Activated T-helper 1 cell treated with Interleukin-2 at 50 U/mL for 16 hours (primary cell): ENCODE measurements around the gene TGOLN2.

Experiments
- DNase-seq: peaks from one replicate; pipeline ENCODE4 v3.0.0-alpha.2; 2020; ENCODE audit warnings: low read depth

The TGOLN2 gene

DNA sequence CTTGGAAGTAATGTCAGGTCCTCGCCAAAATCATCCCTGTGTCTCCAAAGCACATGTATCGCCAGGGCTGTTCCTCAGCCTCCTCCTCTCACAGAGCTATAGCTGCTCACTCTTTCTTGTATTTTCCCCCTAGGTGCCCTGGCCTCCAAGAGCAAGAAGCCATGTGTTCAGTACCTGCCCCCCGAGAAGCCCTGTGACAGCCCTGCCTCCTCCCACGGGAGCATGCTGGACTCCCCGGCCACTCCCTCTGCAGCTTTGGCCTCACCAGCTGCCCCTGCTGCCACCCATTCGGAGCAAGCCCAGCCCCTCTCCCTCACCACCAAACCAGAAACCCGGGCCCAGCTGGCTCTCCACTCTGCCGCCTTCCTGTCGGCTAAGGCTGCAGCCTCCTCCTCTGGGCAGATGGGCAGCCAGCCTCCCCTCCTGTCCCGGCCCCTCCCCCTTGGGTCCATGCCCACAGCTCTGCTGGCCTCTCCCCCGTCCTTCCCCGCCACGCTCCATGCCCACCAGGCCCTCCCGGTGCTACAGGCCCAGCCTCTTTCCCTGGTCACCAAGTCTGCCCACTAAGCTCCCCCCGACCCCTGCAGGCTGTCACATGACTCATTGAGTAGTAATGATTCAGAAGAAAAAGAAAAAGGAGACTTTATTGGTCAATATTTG lies 18.8 kb downstream of the TGOLN2 start:
- DNase-seq, result no peak

DNA sequence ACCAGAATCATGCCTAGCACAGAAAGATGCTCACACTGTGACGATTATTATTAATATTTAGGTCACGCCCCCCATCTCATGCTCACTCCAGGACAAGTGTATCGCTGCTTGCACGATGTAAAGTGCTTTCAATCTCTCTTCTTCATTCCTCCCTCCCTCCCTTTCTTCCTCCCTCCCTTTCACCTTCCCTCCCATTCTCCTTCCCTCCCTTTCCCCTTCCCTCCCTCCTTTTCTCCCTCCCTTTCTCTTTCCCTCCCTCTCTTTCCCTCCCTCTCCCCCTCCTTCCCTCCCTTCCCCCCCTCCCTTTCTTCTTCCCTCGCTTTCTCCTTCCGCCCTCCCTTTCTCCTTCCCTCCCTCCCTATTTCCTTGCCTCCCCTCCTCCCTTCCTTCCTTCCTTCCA lies 19.6 kb downstream of the TGOLN2 start:
- DNase-seq, result no peak

DNA sequence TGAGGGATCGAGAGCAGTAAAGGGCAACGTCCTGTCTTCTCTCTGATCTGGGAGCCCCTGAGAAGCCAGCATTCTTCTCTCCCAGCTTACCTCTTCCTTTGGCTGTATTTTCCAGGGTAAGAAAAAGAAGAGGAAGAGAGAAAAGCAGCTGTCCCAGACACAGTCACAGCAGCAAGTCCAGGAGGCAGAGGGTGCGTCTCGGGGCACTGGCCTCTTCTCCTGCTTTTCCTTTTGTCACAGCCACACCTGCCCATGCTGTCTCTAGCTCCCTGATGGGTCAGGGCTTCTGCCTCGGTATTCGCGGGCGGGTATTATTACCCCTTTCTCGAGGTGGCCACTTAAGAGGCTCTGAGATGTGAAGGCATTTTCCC lies 20.3 kb downstream of the TGOLN2 start:
- no peak for DNase-seq

DNA sequence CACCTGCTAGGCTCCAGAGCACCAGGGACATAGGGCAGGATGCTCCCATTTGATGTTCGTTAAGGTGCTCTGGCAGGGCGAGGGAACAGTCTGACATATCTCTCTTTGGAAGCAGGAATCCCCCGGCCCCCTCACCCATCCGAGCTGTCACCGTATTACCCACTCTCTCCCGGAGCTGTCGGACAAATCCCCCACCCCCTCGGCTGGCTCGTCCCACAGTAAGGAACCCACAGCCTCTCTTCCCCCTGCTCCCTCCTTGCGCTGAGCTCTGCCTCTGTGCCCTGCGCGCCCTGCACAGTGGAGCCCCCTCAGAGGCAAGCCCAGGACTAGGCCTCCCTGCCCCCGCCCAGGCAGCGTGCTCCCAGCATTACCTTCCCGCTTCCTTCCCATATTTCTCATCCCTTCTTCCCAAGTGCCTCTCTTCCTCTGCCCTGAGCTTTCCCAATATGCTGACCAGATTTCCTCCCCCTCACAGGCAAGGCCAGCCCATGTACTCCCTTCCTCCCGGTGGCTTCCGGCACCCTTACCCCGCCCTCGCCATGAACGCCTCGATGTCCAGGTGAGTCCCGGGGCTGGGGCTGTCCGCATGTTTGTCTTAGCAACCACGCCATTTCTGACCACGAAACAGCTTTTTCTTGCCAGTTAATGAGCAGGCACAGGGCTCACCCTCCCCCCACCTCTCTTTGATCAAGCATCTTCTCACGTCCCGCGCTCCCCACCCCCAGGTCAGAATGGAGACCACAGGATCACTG lies 23.8 kb downstream of the TGOLN2 start:
- no peak for DNase-seq

DNA sequence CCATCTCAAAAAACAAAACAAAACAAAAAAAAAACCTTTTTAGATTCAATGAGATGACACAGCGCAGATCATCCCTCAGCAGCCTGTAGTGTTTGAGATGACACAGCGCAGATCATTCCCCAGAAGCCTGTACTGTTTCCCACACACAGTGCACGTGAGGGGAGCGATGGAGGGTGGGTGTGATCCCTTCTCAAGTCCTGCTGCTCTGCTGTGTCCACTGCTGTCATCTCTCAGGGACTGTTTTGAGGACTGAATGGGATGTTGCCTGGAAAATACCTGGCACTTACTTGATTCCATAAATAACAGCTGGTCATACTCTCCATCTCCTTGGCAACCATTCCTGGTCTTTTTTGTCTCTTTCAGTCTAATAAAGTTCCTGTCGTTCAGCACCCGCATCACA lies 25.7 kb downstream of the TGOLN2 start:
- no peak for DNase-seq

DNA sequence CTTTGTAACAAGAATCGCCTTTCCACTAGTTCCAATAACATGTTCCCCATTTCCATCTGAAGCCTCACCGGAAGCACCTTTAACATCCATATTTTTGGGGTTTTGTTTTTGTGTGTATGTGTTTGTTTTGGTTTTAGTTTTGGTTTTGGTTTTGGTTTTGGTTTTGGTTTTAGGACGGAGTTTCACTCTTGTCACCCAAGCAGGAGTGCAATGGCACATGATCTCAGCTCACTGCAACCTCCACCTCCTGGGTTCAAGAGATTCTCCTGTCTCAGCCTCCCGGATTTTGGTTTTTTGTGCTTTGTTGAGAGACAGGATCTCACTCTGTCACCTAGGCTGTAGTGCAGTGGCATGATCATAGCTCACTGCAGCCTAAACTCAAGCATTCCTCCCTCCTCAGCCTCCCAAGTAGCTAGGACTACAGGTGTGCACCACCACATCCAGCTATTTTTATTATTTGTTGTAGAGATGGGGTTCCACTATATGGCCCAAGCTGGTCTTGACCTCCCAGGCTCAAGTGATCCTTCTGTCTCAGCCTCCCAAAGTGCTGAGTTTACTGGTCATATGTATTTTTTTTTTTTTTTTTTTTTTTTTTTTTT lies 36.3 kb downstream of the TGOLN2 start:
- no peak for DNase-seq

DNA sequence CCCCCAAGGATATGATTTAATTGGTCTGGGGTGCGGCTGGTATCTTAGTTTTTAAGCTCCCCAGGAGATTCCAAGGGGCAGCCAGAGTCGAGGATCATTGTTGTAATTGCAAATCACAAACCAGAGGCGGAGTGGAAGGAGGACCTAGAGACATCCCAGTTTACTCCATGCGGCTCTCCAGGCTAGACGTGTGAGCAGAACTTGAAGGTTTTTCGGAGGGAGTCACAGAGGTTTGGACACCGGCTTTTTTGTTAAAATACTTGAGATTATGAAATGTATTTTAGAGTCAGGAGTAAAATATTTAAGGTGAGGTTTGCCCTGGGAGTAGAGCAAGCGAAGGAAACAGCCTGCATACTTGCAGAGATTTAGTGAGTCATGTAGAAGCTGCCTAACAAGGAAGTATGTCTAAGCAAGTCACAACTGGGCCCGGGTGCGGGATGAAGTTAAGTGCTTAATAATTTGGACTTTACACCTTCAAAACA lies 39.5 kb downstream of the TGOLN2 start:
- no peak for DNase-seq

DNA sequence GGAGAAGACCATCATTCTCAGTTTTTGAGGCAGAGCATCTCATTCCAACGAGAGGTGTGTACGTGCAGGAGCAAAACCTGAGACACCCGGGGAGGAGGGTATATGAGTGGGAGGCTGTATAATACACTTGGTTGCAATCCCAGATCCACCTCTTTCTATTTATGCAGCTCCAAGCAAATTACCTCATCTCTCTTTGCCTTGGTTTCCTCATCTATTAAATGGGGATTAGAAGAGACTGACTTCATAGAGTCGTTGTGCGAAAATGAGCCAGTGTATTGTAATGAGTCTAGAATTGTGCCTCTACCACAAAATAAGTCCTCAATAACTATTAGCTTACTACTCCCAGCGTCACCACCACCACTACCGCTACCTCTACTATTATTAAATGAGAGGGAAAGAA lies 40.1 kb downstream of the TGOLN2 start:
- DNase-seq, result no peak

DNA sequence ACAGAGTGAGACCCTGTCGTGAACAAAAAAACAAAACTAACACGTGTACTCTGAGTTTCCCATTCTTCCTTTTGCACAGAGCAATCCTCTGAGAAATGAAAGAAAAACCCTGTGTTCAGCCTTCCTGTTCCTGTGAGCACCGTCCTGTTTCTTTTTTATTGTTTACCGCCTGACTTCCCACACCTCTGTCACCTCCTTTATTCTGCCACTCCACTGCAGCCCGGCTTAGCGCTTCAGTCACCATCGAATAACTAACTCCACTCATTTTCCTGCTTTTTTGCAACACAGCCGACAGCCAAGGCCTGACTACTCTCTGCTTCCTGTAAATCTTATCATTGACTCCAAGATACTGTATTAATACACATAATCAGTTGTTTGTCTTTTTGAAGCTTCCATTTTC lies 40.9 kb downstream of the TGOLN2 start:
- no peak for DNase-seq

DNA sequence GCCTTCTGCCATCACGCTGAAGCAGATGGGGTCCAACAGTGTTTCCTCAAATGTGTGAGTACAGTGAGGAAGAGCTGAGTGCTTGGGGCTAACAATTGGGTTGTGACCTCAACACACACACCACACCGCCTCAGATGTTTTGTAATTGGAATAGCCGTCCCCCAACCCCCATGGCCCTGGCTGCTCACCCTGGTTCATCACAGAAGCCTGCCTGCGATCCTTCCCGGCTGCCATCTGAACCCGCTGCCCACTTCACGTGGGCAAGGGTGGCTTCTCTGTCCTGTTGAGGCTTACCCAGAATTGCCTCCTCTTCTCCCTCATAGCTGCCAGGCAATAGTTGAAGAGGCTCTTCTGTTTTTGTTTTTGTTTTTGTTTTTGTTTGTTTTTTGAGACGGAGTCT lies 44.1 kb downstream of the TGOLN2 start:
- no peak for DNase-seq

DNA sequence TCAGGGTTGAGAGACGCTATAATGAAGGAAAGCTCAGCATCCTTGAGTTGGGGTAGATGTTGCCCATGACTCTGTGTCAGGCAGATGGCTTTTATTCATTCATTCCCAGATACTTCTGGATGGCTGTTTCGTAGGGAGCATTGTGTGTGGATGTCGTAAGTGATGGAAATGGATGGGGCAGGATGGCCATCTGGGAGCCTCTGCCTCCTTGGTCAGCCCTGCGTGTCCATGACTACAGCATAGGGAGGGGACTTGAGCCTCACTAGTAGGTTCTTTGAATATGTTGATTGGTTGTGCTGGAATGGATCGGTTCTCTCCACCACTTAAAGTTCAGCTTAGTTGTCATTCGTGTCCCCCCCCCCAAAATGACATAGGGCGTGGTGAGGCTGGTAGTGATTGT lies 44.9 kb downstream of the TGOLN2 start:
- DNase-seq, result no peak

DNA sequence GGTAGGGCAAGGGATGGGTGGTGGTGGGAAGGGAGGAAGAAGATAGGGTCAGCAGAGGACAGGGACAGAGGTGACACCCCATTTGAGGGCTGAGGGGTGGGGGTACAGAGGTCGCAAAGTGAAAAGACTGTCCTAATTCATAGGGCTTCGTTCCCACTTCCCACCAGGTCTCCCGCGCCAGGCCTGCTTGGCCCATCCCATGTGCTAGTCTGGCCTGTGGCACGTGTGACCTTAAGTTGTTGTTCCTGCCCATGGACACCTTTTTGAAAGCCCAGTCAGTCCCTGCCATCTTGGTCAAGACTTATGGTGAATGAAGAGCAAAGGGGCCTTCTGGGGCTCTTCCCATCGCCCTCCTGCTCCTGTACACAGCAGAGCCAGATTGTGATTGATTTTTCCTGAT lies 46.2 kb downstream of the TGOLN2 start:
- no peak for DNase-seq

DNA sequence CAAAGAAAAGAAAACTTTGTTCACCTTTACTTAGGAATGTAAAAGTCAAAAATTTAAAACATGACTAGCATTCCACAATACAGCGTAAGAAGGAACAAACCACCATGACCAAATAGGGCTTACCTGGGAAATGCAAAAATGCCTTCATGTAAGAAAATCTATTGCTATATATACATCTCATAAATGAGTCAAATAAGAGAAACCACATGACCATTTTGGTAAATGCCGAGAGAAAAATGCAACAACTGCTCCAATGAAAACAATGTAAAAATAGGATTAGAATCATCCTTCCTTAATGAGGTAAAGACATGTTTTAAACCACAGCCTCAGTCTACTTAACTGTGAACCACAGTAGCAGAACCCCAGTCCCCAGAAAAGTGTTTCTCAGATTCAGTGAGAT lies 49.4 kb downstream of the TGOLN2 start:
- no peak for DNase-seq

DNA sequence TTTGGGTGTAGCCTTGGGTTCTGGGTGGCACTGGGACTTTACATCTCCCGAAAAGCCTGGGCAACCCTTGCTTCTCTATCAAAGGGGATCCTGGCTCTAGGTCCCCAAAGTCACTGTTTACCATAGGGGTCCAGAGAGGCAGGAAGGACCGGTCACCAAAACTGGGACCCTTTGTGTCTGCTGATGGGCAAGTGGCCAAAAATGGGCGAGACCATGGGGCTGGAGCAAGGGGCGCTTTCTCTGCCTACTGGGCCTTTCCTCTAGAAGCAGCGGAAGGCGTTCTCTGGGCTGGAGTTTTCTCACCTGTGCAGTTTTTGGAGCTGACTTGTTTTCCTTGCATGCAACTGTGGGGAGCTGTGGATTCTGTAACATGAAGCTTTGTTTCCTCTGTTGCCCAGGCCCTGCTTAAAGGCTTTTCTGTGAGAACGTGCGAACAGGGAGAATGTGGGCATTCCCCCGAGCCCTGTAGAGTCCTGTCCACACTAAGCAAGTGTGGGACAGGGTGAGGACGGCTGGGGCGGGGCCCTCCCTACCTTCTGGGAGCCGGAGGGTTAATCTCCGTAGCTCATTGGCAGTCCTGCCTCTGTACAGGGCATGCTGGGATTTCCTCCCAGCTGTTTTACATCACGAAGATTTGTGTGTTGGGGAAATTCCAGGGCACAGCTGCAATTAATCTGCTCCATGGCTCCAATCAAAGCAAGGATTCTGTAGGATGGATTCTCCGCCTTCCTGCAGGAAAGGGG lies 50.2 kb downstream of the TGOLN2 start:
- no peak for DNase-seq

DNA sequence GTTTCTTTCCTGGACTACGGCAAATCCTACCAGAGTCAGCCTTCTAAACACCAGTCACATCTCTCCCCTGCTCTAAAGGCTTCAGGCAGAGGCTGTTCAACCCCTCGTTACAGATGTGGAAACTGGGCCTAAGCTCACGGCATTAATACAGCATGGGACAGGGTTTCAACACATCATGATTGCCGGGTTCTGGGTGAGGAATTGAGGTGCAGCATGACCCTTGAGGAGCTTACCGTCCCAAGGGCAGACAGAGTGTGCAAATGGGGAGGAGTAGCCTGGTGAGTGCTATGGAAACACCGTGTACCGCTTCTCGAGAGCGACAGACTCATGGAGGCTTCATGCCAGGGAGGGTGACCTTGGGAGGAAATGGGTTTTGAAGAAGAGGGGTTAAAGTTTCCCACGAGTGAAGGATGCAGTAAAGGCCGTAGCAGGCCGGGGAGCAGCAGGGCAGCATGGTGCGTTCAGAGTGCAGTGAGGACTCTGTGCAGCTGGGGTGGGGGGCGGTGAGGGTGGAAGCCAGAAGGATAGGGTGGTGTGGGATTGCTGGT lies 51.1 kb downstream of the TGOLN2 start:
- no peak for DNase-seq

DNA sequence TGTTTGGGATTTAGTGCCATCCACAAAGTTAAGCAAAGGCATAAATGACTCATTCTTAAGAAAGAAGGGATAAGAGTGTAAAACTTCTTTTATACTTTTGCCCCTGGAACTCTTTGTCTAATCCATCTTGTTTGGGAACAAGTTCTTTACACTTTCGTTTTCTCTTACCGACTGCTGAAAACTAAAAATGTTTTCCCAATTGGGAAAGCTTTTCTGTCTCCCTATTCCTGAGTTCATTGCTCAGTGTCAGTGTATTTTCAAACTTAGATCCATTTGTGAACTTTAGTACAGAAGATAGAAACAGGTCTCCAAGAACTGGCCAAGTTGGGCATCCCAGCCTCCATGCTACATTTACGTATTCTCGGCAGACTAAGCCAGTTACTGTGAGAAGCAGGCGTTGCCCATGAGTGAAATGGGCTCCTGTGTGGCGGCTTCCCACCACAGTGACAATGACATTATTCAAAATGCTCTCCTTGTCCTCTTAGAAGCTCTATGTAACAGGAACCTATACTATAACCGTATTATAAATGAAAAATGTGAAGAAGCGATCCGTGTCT lies 51.7 kb downstream of the TGOLN2 start:
- no peak for DNase-seq

DNA sequence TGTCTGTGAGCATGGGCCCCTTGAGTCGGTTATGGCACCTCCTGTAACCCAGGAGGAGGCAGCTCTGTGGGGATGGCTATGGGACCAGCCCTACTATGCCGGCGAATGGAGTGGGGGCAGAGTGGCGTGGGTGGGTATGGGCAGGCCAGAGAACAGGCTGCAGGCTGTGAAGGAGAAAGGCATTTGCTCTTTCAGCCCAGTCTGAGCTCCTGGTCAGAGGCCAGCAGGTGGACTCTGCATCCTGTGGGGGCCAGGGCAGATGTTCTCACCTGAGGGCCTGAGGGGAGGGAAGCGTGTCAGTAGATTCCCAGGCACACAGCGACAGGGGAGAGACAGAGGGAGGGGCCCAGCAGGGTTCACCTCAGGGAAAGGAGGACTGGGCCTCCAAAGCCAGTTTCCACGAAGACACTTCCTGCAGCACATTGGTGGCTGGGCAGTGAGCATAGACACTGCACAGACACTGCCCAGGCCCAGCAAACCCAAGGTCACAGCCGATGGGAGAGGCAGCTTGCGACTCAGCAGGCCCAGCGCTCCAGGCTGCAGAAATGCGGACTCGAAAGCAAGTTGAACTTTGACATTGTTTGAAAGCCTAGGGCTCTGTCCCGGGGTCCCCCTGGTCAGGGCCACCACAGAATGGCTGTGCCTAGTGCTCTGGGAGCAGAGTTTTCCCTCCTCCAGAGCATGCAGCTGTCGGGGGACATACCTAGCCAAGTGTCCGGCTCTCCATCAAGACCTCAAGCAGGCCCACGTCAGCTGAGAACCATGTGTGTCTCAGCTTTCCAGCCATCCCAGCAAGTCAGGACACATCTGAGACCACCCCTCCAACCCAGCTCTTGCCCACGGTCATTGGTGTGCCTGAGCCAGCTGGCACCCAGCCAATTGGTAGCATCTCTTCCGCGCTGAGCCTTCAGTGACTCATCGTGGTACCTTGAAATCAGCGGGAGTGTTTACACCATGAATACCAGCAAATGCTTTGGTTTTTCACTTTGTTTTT lies 53.8 kb downstream of the TGOLN2 start:
- no peak for DNase-seq

DNA sequence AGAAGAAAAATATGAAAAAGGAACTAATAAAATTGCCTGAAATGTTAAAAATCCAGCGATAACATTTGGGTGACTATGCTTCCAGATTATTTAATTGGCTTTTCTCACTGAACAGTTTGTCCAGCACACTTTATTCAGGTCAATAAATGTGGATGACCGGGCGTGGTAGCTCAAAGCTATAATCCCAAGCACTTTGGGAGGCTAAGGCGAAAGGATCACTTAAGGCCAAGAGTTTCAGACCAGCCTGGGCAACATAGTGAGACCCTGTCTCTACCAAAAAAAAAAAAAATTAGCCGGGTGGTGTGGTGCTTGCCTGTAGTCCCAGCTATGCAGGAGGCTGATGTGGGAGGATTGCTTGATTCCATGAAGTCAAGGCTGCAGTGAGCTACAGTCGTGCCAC lies 55.4 kb downstream of the TGOLN2 start:
- no peak for DNase-seq

DNA sequence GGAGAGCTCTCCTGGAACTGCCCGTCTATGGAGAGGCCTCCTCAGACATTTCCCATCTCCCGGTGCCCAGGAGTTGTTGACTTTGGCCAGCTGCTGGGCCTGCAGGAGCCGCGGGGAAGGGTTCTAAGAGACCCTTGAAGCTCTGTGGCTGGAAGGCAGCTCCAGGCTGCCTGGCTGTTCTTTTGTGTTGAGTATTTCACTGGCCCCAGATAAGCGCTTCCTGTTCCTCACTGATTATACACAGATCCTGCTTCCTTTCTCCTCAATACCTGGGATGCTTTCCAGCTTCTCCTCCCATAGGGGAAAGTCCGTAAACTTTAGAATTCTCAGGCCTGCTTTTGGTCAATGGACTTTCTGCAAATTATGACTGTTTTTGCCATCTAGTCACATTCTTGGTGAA lies 57.8 kb downstream of the TGOLN2 start:
- DNase-seq, result no peak
